ENCODE data around the gene HDGFL2.

HDGFL2 gene

DNA sequence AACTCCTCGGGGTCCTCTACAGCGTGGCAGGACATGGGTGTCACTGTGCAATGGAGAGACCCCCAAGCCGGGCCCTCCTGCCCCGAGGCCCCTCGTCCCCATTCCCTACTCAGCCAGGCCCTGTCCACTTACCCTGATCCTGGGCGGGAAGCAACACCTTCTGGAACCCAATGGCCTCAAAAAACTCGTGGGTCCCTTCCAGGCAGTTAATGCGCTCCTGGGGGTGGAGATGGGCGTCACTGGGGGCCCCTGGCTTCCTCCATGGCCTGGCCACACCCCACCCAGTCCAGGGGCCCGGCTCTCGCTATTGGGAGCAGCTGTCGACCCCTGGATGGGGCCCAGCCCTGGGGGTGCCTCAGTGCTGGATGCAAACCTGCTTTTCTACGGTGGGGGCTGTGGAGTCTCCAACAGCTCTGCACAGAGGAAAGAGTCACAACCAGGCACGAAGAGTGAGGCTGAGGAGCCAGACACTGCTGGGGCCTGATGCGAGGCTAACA lies 25.3 kb upstream of the HDGFL2 start:
- no peaks in the 10 kb centered on the region for H3K27me3 ChIP-seq (replicated peaks; ENCODE audit: control insufficient read depth, insufficient read depth, low read length)
- DNase-seq (ENCODE audit: extremely low read depth, insufficient read length) = no peak
- peaks cover 42% of the 10 kb centered on the region for H3K36me3 ChIP-seq (ENCODE audit: control insufficient read depth, insufficient read depth, low read length)
- TF ChIP-seq, protein P1, sequence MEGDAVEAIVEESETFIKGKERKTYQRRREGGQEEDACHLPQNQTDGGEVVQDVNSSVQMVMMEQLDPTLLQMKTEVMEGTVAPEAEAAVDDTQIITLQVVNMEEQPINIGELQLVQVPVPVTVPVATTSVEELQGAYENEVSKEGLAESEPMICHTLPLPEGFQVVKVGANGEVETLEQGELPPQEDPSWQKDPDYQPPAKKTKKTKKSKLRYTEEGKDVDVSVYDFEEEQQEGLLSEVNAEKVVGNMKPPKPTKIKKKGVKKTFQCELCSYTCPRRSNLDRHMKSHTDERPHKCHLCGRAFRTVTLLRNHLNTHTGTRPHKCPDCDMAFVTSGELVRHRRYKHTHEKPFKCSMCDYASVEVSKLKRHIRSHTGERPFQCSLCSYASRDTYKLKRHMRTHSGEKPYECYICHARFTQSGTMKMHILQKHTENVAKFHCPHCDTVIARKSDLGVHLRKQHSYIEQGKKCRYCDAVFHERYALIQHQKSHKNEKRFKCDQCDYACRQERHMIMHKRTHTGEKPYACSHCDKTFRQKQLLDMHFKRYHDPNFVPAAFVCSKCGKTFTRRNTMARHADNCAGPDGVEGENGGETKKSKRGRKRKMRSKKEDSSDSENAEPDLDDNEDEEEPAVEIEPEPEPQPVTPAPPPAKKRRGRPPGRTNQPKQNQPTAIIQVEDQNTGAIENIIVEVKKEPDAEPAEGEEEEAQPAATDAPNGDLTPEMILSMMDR (IDR thresholded peaks at IDR 0.05; ENCODE audit: insufficient read depth, low read length, poor library complexity, severe bottlenecking) = no peak
- no peak overlapping the region for H3K4me3 ChIP-seq (replicated peaks; ENCODE audit: low read depth, low read length)

DNA sequence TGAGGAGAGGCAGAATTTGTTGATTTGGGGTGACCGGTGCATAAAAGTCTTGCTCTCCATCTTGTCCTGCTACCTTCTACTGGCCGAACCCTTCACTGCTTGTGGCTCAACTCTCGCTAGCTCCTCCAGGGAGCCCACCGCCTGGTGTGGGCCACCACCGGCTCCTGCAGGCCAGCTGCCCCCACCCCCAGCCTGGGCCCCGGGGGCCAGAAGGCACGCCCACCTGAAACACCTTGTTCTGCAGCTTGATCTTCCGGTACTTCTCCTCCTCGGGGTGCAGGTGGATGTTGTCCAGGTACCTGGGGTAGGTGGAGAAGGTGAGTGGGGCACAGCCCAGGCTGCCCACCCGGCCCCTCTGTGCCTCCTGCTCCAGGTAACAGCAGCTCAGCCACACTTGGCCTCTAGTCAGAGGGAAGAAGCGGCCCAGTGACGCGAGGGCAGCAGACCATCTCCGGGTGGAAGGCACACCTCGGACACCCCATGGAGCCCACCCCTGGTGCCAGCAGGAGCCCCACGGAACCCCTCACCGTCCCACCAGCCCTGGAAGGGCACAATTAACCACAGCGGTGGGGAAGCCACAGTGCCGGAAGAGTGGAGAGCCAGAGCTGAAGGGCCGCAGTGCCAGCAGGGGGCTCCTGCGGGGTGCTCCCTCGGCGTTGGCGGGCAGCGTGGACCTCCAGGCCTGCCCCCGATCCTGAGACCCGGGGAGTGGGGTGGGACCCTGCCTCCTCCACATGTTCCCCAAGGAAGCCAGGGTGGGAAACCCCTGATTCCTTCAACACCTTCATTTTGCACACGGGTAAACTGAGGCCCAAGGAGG lies 24.6 kb upstream of the HDGFL2 start:
- no peak overlapping the region for H3K4me3 ChIP-seq (replicated peaks; ENCODE audit: low read depth, low read length)
- H3K27me3 ChIP-seq (replicated peaks; ENCODE audit: control insufficient read depth, insufficient read depth, low read length) = no peaks in the 10 kb centered on the region
- peaks cover 47% of the 10 kb centered on the region for H3K36me3 ChIP-seq (ENCODE audit: control insufficient read depth, insufficient read depth, low read length)
- DNase-seq (ENCODE audit: extremely low read depth, insufficient read length) = no peak
- TF ChIP-seq, protein P1 (IDR thresholded peaks at IDR 0.05; ENCODE audit: insufficient read depth, low read length, poor library complexity, severe bottlenecking) = no peak

DNA sequence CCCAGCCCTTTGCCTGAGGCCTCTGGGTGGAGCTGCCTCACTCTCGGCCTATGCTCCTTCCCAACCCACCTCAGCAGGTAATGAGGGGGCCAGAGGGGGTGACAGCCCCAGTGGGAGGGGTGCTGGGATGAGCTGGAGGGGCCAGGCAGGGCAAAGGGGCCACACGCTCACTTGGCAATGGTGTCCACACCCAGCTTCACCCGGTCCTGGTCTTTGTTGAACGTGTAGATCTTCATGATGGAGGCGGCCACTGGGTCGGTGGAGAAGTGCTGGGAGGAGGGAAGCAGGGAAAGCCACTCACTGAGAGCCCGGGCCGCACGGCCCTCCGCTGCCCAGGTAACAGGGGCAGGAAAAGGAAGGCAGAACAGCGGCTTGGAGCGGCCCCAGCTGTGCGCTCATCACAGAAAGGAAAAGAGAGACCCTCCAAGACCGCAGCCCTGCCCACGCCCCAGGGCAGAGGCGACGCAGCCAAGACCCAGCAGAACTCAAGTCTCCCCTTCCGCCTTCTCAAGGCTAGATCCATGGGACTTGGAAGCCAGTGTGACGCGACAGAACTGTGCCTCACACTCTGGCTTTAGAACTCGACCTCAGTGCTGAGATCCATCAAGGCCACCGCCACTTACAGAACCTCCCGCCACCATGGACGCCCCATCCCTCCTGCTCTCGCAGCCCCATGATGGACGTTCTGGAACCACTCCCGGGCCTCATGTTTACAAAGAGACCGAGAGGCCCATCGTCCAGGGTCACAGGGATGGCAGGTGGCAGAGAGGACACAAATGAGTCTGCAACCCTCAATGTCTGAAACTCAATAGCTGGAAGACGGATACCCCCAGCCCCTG lies 23.7 kb upstream of the HDGFL2 start:
- Histone ChIP-seq H3K4me3 (replicated peaks; ENCODE audit: low read depth, low read length) (no peak overlapping the region), H3K27me3 (replicated peaks; ENCODE audit: control insufficient read depth, insufficient read depth, low read length) (no peaks in the 10 kb centered on the region), H3K36me3 (ENCODE audit: control insufficient read depth, insufficient read depth, low read length) (peaks cover 53% of the 10 kb centered on the region)
- no peak for DNase-seq (ENCODE audit: extremely low read depth, insufficient read length)
- TF ChIP-seq, protein P1 (IDR thresholded peaks at IDR 0.05; ENCODE audit: insufficient read depth, low read length, poor library complexity, severe bottlenecking) = no peak

DNA sequence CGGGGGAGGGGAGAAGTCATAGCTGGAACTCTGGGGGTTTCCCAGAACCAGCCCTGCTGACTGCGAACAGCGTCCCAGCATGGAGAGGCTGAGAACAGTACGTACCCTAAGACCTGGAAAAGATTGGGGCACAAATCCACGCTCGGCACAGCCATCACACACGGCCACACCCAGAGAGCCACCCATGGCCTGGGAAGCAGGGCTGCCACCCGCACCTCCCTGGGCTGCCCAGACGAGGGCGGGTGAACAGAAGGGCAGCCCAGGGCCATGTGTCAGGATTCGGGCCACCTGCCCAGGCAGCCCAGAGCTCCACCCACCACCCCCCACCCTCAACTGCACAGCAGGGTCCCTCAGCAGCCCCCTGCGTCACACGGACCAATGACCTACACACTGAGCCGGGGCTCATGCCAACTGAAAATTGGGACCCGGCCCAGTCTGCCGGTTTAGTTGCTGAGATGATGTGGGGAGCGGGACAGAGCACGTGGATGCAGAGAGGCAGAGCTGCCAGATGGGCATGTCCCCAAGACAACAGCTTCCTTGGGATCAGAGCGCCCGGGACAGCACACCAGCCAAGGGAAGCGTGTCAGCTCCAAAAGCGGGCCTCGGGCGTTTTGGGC lies 23.0 kb upstream of the HDGFL2 start:
- DNase-seq (ENCODE audit: extremely low read depth, insufficient read length) = no peak
- peaks cover 54% of the 10 kb centered on the region for H3K36me3 ChIP-seq (ENCODE audit: control insufficient read depth, insufficient read depth, low read length)
- TF ChIP-seq, protein P1 (IDR thresholded peaks at IDR 0.05; ENCODE audit: insufficient read depth, low read length, poor library complexity, severe bottlenecking) = no peak
- H3K4me3 ChIP-seq (replicated peaks; ENCODE audit: low read depth, low read length) = no peak overlapping the region
- H3K27me3 ChIP-seq (replicated peaks; ENCODE audit: control insufficient read depth, insufficient read depth, low read length) = no peaks in the 10 kb centered on the region

DNA sequence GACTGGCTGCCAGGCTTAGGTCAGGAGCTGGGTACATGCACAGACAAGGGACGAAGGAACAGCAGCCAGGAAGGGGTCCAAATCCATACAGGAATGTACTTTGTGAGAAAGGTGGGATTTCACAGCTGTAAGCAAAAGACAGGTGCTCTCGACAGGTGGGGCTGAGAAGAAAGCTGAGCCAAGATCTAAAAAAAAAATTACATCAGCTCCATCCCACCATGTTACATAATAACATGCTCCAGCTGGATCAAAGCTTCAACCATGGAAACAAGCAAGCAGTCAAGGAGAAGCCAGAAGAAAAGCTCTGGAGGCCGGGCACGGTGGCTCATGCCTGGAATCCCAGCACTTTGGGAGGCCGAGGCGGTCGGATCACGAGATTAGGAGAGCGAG lies 22.5 kb upstream of the HDGFL2 start:
- Histone ChIP-seq H3K36me3 (ENCODE audit: control insufficient read depth, insufficient read depth, low read length) (peaks cover 51% of the 10 kb centered on the region), H3K27me3 (replicated peaks; ENCODE audit: control insufficient read depth, insufficient read depth, low read length) (no peaks in the 10 kb centered on the region), H3K4me3 (replicated peaks; ENCODE audit: low read depth, low read length) (no peak overlapping the region)
- DNase-seq (ENCODE audit: extremely low read depth, insufficient read length) = no peak
- TF ChIP-seq, protein P1 (IDR thresholded peaks at IDR 0.05; ENCODE audit: insufficient read depth, low read length, poor library complexity, severe bottlenecking) = no peak
